ENCODE data around the gene CBR1.
A peak's percentile ranks its signal among the peaks of the same experiment; 100 is the strongest.

Gene CBR1

GRCh38 chr21:36069713-36070583 lies at the start of gene CBR1:
Gene CBR1, plus strand, starts transcription at chr21:36070024. Its CDS starts 92 bp downstream, at chr21:36070116.
- Mint-ChIP-seq H3K9me3 (peaks cover 9% of the 10 kb centered on the region), H3K4me1 (ENCODE audit: low read depth) (peaks cover 30% of the 10 kb centered on the region), H3K36me3 (ENCODE audit: low read depth) (peaks cover 27% of the 10 kb centered on the region), H3K4me3 (peak within 1 kb of the TSS; percentile 91), H3K27me3 (ENCODE audit: low read depth) (no peaks in the 10 kb centered on the region), H3K27ac (peak within 1 kb of the TSS; percentile 84)

- no peaks in the 10 kb centered on the region for H3K36me3 Mint-ChIP-seq (ENCODE audit: low read depth)
- H3K9me3 Mint-ChIP-seq, result no peaks in the 10 kb centered on the region
Observed at GRCh38 chr21:36021251-36021837, 48.5 kb upstream of the CBR1 start.

GRCh38 chr21:36022427-36023091 lies 47.3 kb upstream of the CBR1 start:
- H3K4me1 Mint-ChIP-seq (ENCODE audit: low read depth), result no peaks in the 10 kb centered on the region
- H3K36me3 Mint-ChIP-seq (ENCODE audit: low read depth), result no peaks in the 10 kb centered on the region
- H3K9me3 Mint-ChIP-seq, result no peaks in the 10 kb centered on the region
- H3K27ac Mint-ChIP-seq, result no peak overlapping the region
- no peaks in the 10 kb centered on the region for H3K27me3 Mint-ChIP-seq (ENCODE audit: low read depth)
- H3K4me3 Mint-ChIP-seq, result no peak overlapping the region

More at GRCh38 chr21:36021251-36021837, 48.5 kb upstream of the CBR1 start:
- no peak overlapping the region for H3K4me3 Mint-ChIP-seq
- H3K27ac Mint-ChIP-seq, result no peak overlapping the region
- H3K27me3 Mint-ChIP-seq (ENCODE audit: low read depth), result no peaks in the 10 kb centered on the region
- no peaks in the 10 kb centered on the region for H3K4me1 Mint-ChIP-seq (ENCODE audit: low read depth)

GRCh38 chr21:36023092-36023480 lies 46.7 kb upstream of the CBR1 start:
- Mint-ChIP-seq H3K27me3 (ENCODE audit: low read depth) (no peaks in the 10 kb centered on the region), H3K36me3 (ENCODE audit: low read depth) (no peaks in the 10 kb centered on the region), H3K27ac (no peak overlapping the region), H3K4me3 (no peak overlapping the region), H3K9me3 (no peaks in the 10 kb centered on the region), H3K4me1 (ENCODE audit: low read depth) (no peaks in the 10 kb centered on the region)

GRCh38 chr21:36024782-36025181 lies 45.0 kb upstream of the CBR1 start:
- Mint-ChIP-seq H3K27ac (no peak overlapping the region), H3K9me3 (no peaks in the 10 kb centered on the region), H3K27me3 (ENCODE audit: low read depth) (no peaks in the 10 kb centered on the region), H3K4me3 (no peak overlapping the region), H3K4me1 (ENCODE audit: low read depth) (peaks cover 3% of the 10 kb centered on the region), H3K36me3 (ENCODE audit: low read depth) (no peaks in the 10 kb centered on the region)

GRCh38 chr21:36027347-36027746 lies 42.5 kb upstream of the CBR1 start:
- Mint-ChIP-seq H3K36me3 (ENCODE audit: low read depth) (peaks cover 2% of the 10 kb centered on the region), H3K9me3 (no peaks in the 10 kb centered on the region), H3K4me1 (ENCODE audit: low read depth) (peaks cover 3% of the 10 kb centered on the region), H3K27me3 (ENCODE audit: low read depth) (no peaks in the 10 kb centered on the region), H3K27ac (no peak overlapping the region), H3K4me3 (no peak overlapping the region)

- Mint-ChIP-seq H3K4me3 (no peak overlapping the region), H3K27ac (no peak overlapping the region), H3K9me3 (no peaks in the 10 kb centered on the region), H3K4me1 (ENCODE audit: low read depth) (peaks cover 3% of the 10 kb centered on the region), H3K27me3 (ENCODE audit: low read depth) (no peaks in the 10 kb centered on the region), H3K36me3 (ENCODE audit: low read depth) (peaks cover 2% of the 10 kb centered on the region)
Observed at GRCh38 chr21:36028127-36029069, 41.4 kb upstream of the CBR1 start.

- H3K36me3 Mint-ChIP-seq (ENCODE audit: low read depth), result peaks cover 2% of the 10 kb centered on the region
- H3K4me1 Mint-ChIP-seq (ENCODE audit: low read depth), result peaks cover 3% of the 10 kb centered on the region
- H3K4me3 Mint-ChIP-seq, result no peak overlapping the region
- no peaks in the 10 kb centered on the region for H3K27me3 Mint-ChIP-seq (ENCODE audit: low read depth)
- H3K27ac Mint-ChIP-seq, result no peak overlapping the region
- H3K9me3 Mint-ChIP-seq, result no peaks in the 10 kb centered on the region
Observed at GRCh38 chr21:36029309-36029708, 40.5 kb upstream of the CBR1 start.

GRCh38 chr21:36030581-36031189 lies 39.1 kb upstream of the CBR1 start:
- peaks cover 3% of the 10 kb centered on the region for H3K4me1 Mint-ChIP-seq (ENCODE audit: low read depth)
- H3K27me3 Mint-ChIP-seq (ENCODE audit: low read depth), result no peaks in the 10 kb centered on the region
- no peak overlapping the region for H3K27ac Mint-ChIP-seq
- H3K36me3 Mint-ChIP-seq (ENCODE audit: low read depth), result peaks cover 7% of the 10 kb centered on the region
- H3K9me3 Mint-ChIP-seq, result no peaks in the 10 kb centered on the region
- no peak overlapping the region for H3K4me3 Mint-ChIP-seq

- Mint-ChIP-seq H3K27me3 (ENCODE audit: low read depth) (no peaks in the 10 kb centered on the region), H3K36me3 (ENCODE audit: low read depth) (peaks cover 11% of the 10 kb centered on the region), H3K9me3 (no peaks in the 10 kb centered on the region)
Observed at GRCh38 chr21:36032647-36033406, 37.0 kb upstream of the CBR1 start.

GRCh38 chr21:36034211-36034913 lies 35.5 kb upstream of the CBR1 start:
- Mint-ChIP-seq H3K27me3 (ENCODE audit: low read depth) (no peaks in the 10 kb centered on the region), H3K36me3 (ENCODE audit: low read depth) (peaks cover 20% of the 10 kb centered on the region)

More at GRCh38 chr21:36032647-36033406, 37.0 kb upstream of the CBR1 start:
- H3K4me1 Mint-ChIP-seq (ENCODE audit: low read depth), result peaks cover 3% of the 10 kb centered on the region
- no peak overlapping the region for H3K4me3 Mint-ChIP-seq
- no peak overlapping the region for H3K27ac Mint-ChIP-seq

GRCh38 chr21:36035381-36035791 lies 34.4 kb upstream of the CBR1 start:
- Mint-ChIP-seq H3K27ac (no peak overlapping the region), H3K4me1 (ENCODE audit: low read depth) (no peaks in the 10 kb centered on the region), H3K4me3 (no peak overlapping the region), H3K36me3 (ENCODE audit: low read depth) (peaks cover 23% of the 10 kb centered on the region), H3K27me3 (ENCODE audit: low read depth) (no peaks in the 10 kb centered on the region), H3K9me3 (no peaks in the 10 kb centered on the region)

More at GRCh38 chr21:36034211-36034913, 35.5 kb upstream of the CBR1 start:
- Mint-ChIP-seq H3K4me1 (ENCODE audit: low read depth) (no peaks in the 10 kb centered on the region), H3K27ac (no peak overlapping the region), H3K4me3 (no peak overlapping the region), H3K9me3 (no peaks in the 10 kb centered on the region)
